Measurements from ENCODE around the gene HACD2. TPM values are rescaled to one million over a fixed set of nuclear protein-coding genes. Genes with fewer than 3 reads are reported as not detected.
A peak's percentile ranks its signal among the peaks of the same experiment; 100 is the strongest.

Gene HACD2
- polyA plus RNA-seq, 3 donors from 2014 or later = 19.3 to 37.0 (median 25.3) TPM

GRCh38 chr3:123447416-123447748 lies 137.5 kb downstream of the HACD2 start:
- DNase-seq = no peak
- peaks cover 9 to 17% of the 10 kb centered on the region in 2 donors for H3K4me1 Mint-ChIP-seq
- H3K4me3 Mint-ChIP-seq = peak overlapping the region in 3 of 5 donors; percentile 44 to 53 (median 50)
- peaks cover 0 to 2% (median 0%) of the 10 kb centered on the region in 6 donors for H3K9me3 Mint-ChIP-seq
- no peaks in the 10 kb centered on the region for H3K36me3 Mint-ChIP-seq
- no peak overlapping the region for H3K27ac Mint-ChIP-seq
- peaks cover 11 to 29% (median 23%) of the 10 kb centered on the region in 3 donors for H3K27me3 Mint-ChIP-seq (ENCODE audit: low read depth in 3 of 3)

GRCh38 chr3:123446610-123447109 lies 138.2 kb downstream of the HACD2 start:
- H3K4me1 Mint-ChIP-seq = peaks cover 9 to 17% of the 10 kb centered on the region in 2 donors
- H3K27me3 Mint-ChIP-seq (ENCODE audit: low read depth in 3 of 3) = peaks cover 11 to 28% (median 23%) of the 10 kb centered on the region in 3 donors
- H3K9me3 Mint-ChIP-seq = peaks cover 0 to 2% (median 0%) of the 10 kb centered on the region in 6 donors
- peak overlapping the region; percentile 61 to 84 (median 75) for H3K4me3 Mint-ChIP-seq
- no peak overlapping the region for H3K27ac Mint-ChIP-seq
- H3K36me3 Mint-ChIP-seq = no peaks in the 10 kb centered on the region
- no peak for DNase-seq

DNA sequence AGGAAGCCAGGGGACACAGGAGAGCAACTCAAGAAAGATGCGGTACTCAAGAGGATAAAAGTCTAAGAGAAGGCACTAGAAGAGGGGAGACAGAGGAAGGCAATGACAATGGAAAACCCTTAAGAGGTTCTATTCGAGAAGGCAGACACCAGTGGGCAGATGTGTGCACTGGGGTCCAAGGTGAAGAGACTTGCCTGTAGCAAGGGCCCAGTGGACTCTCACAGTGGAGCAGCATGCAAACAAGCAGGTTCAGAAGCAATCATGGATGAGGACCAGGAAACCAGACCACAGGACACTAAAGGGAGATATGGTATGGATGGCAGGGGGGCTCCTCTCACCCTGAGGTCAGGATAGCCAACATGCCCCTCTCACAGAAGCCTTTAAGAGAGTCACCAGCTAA lies 138.6 kb downstream of the HACD2 start:
- peaks cover 13 to 27% (median 21%) of the 10 kb centered on the region in 3 donors for H3K27me3 Mint-ChIP-seq (ENCODE audit: low read depth in 3 of 3)
- peak overlapping the region; percentile 43 to 81 (median 60) for H3K4me3 Mint-ChIP-seq
- H3K36me3 Mint-ChIP-seq = no peaks in the 10 kb centered on the region
- H3K4me1 Mint-ChIP-seq = peaks cover 9 to 17% of the 10 kb centered on the region in 2 donors
- no peak overlapping the region for H3K27ac Mint-ChIP-seq
- peaks cover 0 to 2% (median 0%) of the 10 kb centered on the region in 6 donors for H3K9me3 Mint-ChIP-seq
- DNase-seq = no peak

DNA sequence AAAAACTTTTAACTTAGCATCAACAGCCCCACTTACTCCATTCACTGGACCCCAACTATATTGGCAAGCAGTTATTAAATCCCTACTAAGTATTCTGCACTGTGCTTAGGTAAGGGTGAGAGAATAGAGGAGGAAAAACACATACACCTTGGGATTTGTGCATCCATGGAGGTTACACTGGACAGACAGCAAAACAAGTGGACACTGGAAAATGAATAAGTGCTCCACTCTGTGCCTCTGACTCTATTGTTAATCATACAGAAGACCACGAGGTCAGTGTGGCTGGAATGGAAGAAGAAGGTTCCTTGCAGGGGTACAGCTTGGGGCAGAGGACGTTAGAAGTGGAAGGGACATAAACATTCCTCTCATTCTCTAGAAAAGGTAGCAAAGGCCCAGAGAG lies 139.2 kb downstream of the HACD2 start:
- H3K4me3 Mint-ChIP-seq = peak overlapping the region in 2 of 5 donors; percentile 43 to 51
- DNase-seq = no peak
- H3K36me3 Mint-ChIP-seq = no peaks in the 10 kb centered on the region
- peaks cover 0 to 2% (median 0%) of the 10 kb centered on the region in 6 donors for H3K9me3 Mint-ChIP-seq
- H3K27me3 Mint-ChIP-seq (ENCODE audit: low read depth in 3 of 3) = peaks cover 13 to 27% (median 16%) of the 10 kb centered on the region in 3 donors
- peaks cover 9 to 17% of the 10 kb centered on the region in 2 donors for H3K4me1 Mint-ChIP-seq
- no peak overlapping the region for H3K27ac Mint-ChIP-seq

GRCh38 chr3:123444744-123445143 lies 140.1 kb downstream of the HACD2 start:
- Mint-ChIP-seq H3K4me3 (no peak overlapping the region), H3K27ac (no peak overlapping the region), H3K4me1 (peaks cover 4 to 13% of the 10 kb centered on the region in 2 donors), H3K36me3 (no peaks in the 10 kb centered on the region), H3K9me3 (peaks cover 0 to 3% (median 0%) of the 10 kb centered on the region in 6 donors), H3K27me3 (ENCODE audit: low read depth in 3 of 3) (peaks cover 11 to 23% (median 13%) of the 10 kb centered on the region in 3 donors)
- no peak for DNase-seq

DNA sequence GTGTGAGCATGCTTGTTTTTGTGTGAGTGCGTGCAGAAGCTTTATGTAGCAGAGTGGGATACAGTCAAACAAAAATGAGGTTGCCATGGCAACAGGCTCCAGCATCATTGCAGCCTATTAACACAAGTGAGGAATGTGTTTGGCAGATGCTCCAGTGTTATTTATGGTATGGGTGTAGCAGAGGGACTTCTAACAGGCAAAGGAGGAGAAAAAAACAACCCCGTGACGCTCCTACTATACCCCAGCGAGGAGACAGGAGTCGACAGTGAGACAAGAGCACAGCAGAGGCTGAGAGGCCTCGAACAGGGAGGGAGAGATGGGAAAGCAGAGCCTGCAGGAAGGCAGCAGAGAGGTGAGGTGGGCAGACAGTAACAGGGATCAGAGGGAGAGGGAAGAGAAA lies 140.8 kb downstream of the HACD2 start:
- H3K4me1 Mint-ChIP-seq = peaks cover 4 to 13% of the 10 kb centered on the region in 2 donors
- no peak overlapping the region for H3K4me3 Mint-ChIP-seq
- no peaks in the 10 kb centered on the region for H3K36me3 Mint-ChIP-seq
- peaks cover 13 to 23% (median 13%) of the 10 kb centered on the region in 3 donors for H3K27me3 Mint-ChIP-seq (ENCODE audit: low read depth in 3 of 3)
- H3K27ac Mint-ChIP-seq = no peak overlapping the region
- H3K9me3 Mint-ChIP-seq = peaks cover 0 to 3% (median 0%) of the 10 kb centered on the region in 6 donors
- no peak for DNase-seq

DNA sequence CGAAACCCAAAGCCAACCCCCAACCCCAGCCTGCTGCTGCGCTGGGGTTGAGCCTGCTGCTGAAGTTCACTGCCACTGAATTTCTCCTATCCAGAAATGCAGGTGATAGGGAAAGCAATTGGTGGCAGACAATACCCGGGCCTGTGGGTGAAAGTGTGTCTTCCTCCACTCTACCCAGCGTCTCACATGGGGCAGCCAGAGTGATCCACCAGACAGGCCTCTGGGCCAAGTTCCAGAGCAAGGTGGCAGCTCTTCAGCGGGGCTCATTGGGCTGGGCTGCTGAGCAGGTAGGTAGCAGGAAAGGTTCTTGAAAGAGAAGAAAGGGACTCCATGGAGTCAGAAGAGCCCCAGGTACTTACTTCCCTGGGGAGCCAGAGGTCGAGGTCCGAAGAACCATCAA lies 141.9 kb downstream of the HACD2 start:
- H3K9me3 Mint-ChIP-seq = peaks cover 0 to 3% (median 0%) of the 10 kb centered on the region in 6 donors
- H3K27ac Mint-ChIP-seq = no peak overlapping the region
- no peak for DNase-seq
- H3K27me3 Mint-ChIP-seq (ENCODE audit: low read depth in 3 of 3) = peaks cover 13 to 23% (median 14%) of the 10 kb centered on the region in 3 donors
- H3K4me1 Mint-ChIP-seq = peaks cover 3 to 13% of the 10 kb centered on the region in 2 donors
- H3K4me3 Mint-ChIP-seq = no peak overlapping the region
- H3K36me3 Mint-ChIP-seq = no peaks in the 10 kb centered on the region

DNA sequence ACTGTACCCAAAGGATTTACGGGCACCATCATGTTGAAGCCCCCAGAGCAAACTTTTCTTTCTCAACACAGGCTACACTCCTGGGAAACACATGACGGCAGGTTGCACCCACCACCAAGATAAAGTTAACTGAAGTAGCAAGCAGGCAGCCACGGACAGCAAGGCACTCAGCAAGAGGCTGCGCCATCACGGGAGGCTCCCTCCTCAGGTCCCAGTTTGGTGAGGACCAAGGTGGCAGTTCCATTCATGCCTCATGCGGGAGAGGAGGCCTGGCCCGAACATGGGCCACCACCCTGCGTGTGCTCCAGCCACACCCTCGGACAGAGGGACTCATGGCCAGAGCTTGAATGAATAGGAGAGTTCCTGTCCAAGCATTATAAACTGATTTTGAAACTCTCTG lies 142.7 kb downstream of the HACD2 start:
- H3K4me3 Mint-ChIP-seq = no peak overlapping the region
- no peak overlapping the region for H3K27ac Mint-ChIP-seq
- DNase-seq = no peak
- no peaks in the 10 kb centered on the region for H3K36me3 Mint-ChIP-seq
- peaks cover 3 to 12% of the 10 kb centered on the region in 2 donors for H3K4me1 Mint-ChIP-seq
- peaks cover 0 to 3% (median 0%) of the 10 kb centered on the region in 6 donors for H3K9me3 Mint-ChIP-seq
- peaks cover 13 to 23% (median 14%) of the 10 kb centered on the region in 3 donors for H3K27me3 Mint-ChIP-seq (ENCODE audit: low read depth in 3 of 3)

Other genes with a start within 250 kb of the HACD2 start
- gene ADCY5, start 136.0 kb downstream of the HACD2 start, polyA plus RNA-seq = under 1 TPM in 1 of 3 donors, not detected in 2; 0.03 TPM